ENCODE results near the gene SHROOM3. TPM values are rescaled to one million over a fixed set of nuclear protein-coding genes. Genes with fewer than 3 reads are reported as not detected.

The SHROOM3 gene
- total RNA-seq, 1 experiment from 2014 or later = 27.6 TPM

- H4K5ac ChIP-seq (ENCODE audit: insufficient read length, low read depth, low read length) = no peak overlapping the region
- no peak overlapping the region for H3K9ac ChIP-seq (ENCODE audit: extremely low read depth, insufficient read length, low read length)
- H3K27ac Mint-ChIP-seq = no peak overlapping the region
- no peak overlapping the region for H3K4ac ChIP-seq (ENCODE audit: low read depth, low read length)
- no peaks in the 10 kb centered on the region for H3K23me2 ChIP-seq (ENCODE audit: insufficient read length, low read depth, low read length, poor library complexity, severe bottlenecking)
- no peaks in the 10 kb centered on the region for H3K79me2 ChIP-seq (ENCODE audit: insufficient read depth, low read length)
- H3K27me3 ChIP-seq (ENCODE audit: insufficient read depth, low read length) = no peaks in the 10 kb centered on the region
- no peaks in the 10 kb centered on the region for H3K9me3 ChIP-seq (ENCODE audit: control insufficient read depth, low read depth, low read length)
- H2AK5ac ChIP-seq (ENCODE audit: insufficient read length, low read length) = no peak overlapping the region
- no peak overlapping the region for H3T11ph ChIP-seq (ENCODE audit: low read length)
- TF ChIP-seq CTCF (conservative IDR thresholded peaks at IDR 0.05) = no peak
- WGBS (ENCODE audit: extremely low coverage, insufficient read length, low lambda C conversion rate) = no CpG with 5 or more reads among the region's 4 CpGs
- no peak overlapping the region for H2BK120ac ChIP-seq (ENCODE audit: low read depth, low read length, poor library complexity, severe bottlenecking)
- H2BK12ac ChIP-seq (ENCODE audit: insufficient read length, low read depth, low read length) = no peak overlapping the region
- no peak overlapping the region for H2BK5ac ChIP-seq (ENCODE audit: insufficient read length, low read length)
- H3K27me3 Mint-ChIP-seq (ENCODE audit: low read depth) = no peaks in the 10 kb centered on the region
- H3K4me1 Mint-ChIP-seq = no peaks in the 10 kb centered on the region
- H4K91ac ChIP-seq (ENCODE audit: insufficient read length, low read depth, low read length) = no peak overlapping the region
- no peak overlapping the region for H2AFZ ChIP-seq (ENCODE audit: low read length)
- H3K4me2 ChIP-seq (ENCODE audit: insufficient read depth, insufficient read length, low read length) = no peak overlapping the region
- no peak for DNase-seq
- H3K36me3 Mint-ChIP-seq (ENCODE audit: insufficient read depth in 1 of 3, low read depth in 3 of 3) = no peaks in the 10 kb centered on the region; a peak in 1 of 7 replicates
- H3K14ac ChIP-seq (ENCODE audit: insufficient read depth, low read length) = no peak overlapping the region
- H3K9me3 Mint-ChIP-seq = no peaks in the 10 kb centered on the region
- H2BK15ac ChIP-seq (ENCODE audit: low read depth, low read length) = no peak overlapping the region
- H4K20me1 ChIP-seq (ENCODE audit: control insufficient read depth, insufficient read depth, insufficient read length) = no peaks in the 10 kb centered on the region
- H2BK20ac ChIP-seq (ENCODE audit: low read depth, low read length, poor library complexity, severe bottlenecking) = no peak overlapping the region
- H3K4me3 Mint-ChIP-seq = no peak overlapping the region
- no peak overlapping the region for H4K8ac ChIP-seq (replicated peaks; ENCODE audit: insufficient read length, low read depth, low read length)
- H3K79me1 ChIP-seq (ENCODE audit: insufficient read depth, low read depth, low read length, poor library complexity, severe bottlenecking) = no peaks in the 10 kb centered on the region
- no peak overlapping the region for H3K18ac ChIP-seq (ENCODE audit: insufficient read length, low read depth, low read length)
- no peaks in the 10 kb centered on the region for H3K4me1 ChIP-seq (ENCODE audit: insufficient read depth, low read length)
- H3K56ac ChIP-seq (ENCODE audit: insufficient read length, low read depth, low read length) = no peak overlapping the region
- no peak overlapping the region for H3K27ac ChIP-seq (ENCODE audit: insufficient read length, low read depth, low read length)
- no peak overlapping the region for H3K23ac ChIP-seq (ENCODE audit: insufficient read length, low read depth, low read length)
Measured at GRCh38 chr4:76665721-76666120, 230.7 kb downstream of the SHROOM3 start.
